ENCODE data around the gene MEP1A.

The MEP1A gene

DNA sequence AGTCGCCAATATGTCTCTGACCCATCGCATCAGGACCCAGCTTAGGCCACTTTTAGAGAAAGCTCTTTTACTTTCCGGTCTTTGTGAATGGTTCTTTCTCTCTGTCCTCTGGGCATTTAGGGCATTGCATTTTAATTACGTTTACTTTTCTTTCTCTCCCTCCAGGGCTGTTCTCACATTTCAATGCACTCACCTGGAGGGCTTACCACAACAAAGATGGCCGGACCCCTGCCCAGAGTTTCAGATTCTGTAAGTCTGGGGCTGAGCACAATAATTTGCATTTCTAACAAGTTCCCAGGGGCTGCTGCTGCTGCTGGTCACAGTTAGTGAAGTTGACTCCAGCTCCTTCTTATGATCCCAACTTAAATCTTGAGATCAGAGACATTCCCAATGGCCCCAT is 43.5 kb upstream of the MEP1A start:
- Histone ChIP-seq H3K27ac (ENCODE audit: insufficient read depth in 1 of 2, low read depth in 1 of 2, low read length in 2 of 2, poor library complexity in 1 of 2, severe bottlenecking in 2 of 2) (no peak overlapping the region), H3K9me3 (ENCODE audit: control extremely low read depth in 1 of 5, control insufficient read depth in 4 of 5, insufficient read depth in 2 of 5, low read depth in 1 of 5, low read length in 4 of 5) (no peaks in the 10 kb centered on the region), H3K4me1 (ENCODE audit: control extremely low read depth in 1 of 4, control insufficient read depth in 4 of 4, insufficient read depth in 4 of 4, low read length in 3 of 4) (no peaks in the 10 kb centered on the region), H3K36me3 (ENCODE audit: control insufficient read depth in 4 of 4, insufficient read depth in 4 of 4, low read length in 3 of 4) (no peaks in the 10 kb centered on the region), H3K4me3 (ENCODE audit: control insufficient read depth in 1 of 7, extremely low read depth in 1 of 7, insufficient read depth in 4 of 7, low read depth in 2 of 7, low read length in 6 of 7) (no peak overlapping the region), H3K27me3 (replicated peaks in 2 of 5; ENCODE audit: control insufficient read depth in 4 of 5, insufficient read depth in 5 of 5, low read length in 4 of 5) (no peaks in the 10 kb centered on the region)
- WGBS (ENCODE audit: insufficient coverage) = 93% methylated on average over 5 of the region's 5 CpGs
- ChIA-PET POLR2A (no interaction called here), CTCF (no interaction called here)
- no peak for DNase-seq

DNA sequence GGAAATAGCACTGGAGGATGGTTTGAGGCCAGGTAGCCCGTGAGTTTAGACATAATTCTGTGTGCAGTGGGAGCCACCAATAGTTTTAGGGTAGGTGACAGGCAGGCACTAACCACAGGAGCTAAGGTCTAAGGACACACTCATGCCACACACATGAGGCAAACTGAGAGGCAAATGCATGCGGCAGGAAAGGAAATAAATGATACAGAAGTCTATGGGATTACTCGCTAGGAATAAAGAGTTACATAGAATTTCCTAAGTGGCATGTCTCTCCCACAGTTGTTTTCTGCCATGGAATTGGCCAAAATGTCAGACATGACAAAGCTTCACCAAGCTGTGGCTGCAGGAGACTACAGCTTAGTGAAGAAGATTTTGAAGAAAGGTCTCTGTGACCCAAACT is 41.5 kb upstream of the MEP1A start:
- no peaks in the 10 kb centered on the region for H3K36me3 ChIP-seq (ENCODE audit: control insufficient read depth in 4 of 4, insufficient read depth in 4 of 4, low read length in 3 of 4)
- no peaks in the 10 kb centered on the region for H3K27me3 ChIP-seq (replicated peaks in 2 of 5; ENCODE audit: control insufficient read depth in 4 of 5, insufficient read depth in 5 of 5, low read length in 4 of 5)
- POLR2A ChIA-PET = no interaction called here
- WGBS (ENCODE audit: insufficient coverage) = 71% methylated on average over 3 of the region's 3 CpGs
- CTCF ChIA-PET = no interaction called here
- no peak overlapping the region for H3K27ac ChIP-seq (ENCODE audit: insufficient read depth in 1 of 2, low read depth in 1 of 2, low read length in 2 of 2, poor library complexity in 1 of 2, severe bottlenecking in 2 of 2)
- no peaks in the 10 kb centered on the region for H3K9me3 ChIP-seq (ENCODE audit: control extremely low read depth in 1 of 5, control insufficient read depth in 4 of 5, insufficient read depth in 2 of 5, low read depth in 1 of 5, low read length in 4 of 5)
- no peak for DNase-seq
- H3K4me1 ChIP-seq (ENCODE audit: control extremely low read depth in 1 of 4, control insufficient read depth in 4 of 4, insufficient read depth in 4 of 4, low read length in 3 of 4) = no peaks in the 10 kb centered on the region
- H3K4me3 ChIP-seq (ENCODE audit: control insufficient read depth in 1 of 7, extremely low read depth in 1 of 7, insufficient read depth in 4 of 7, low read depth in 2 of 7, low read length in 6 of 7) = no peak overlapping the region

DNA sequence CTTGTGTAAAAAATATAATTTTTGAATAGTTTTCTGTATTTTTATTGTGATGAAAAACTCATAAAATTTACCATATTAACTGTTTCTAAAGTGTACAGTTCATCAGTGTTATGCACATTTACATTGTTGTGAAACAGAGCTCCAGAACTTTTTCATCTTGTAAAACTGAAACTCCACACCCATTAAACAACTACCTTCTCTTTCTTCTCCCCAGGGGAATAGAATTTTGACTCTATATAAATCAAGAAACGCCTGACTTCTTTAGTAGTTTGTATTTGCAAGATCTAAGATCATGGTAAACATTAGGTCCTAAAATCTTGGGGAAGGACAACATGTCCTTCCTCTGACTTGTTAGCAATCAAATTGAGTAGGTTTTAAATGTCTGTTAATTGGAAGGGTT is 37.3 kb upstream of the MEP1A start:
- Histone ChIP-seq H3K27me3 (replicated peaks in 2 of 5; ENCODE audit: control insufficient read depth in 4 of 5, insufficient read depth in 5 of 5, low read length in 4 of 5) (no peaks in the 10 kb centered on the region), H3K9me3 (ENCODE audit: control extremely low read depth in 1 of 5, control insufficient read depth in 4 of 5, insufficient read depth in 2 of 5, low read depth in 1 of 5, low read length in 4 of 5) (no peaks in the 10 kb centered on the region), H3K27ac (ENCODE audit: insufficient read depth in 1 of 2, low read depth in 1 of 2, low read length in 2 of 2, poor library complexity in 1 of 2, severe bottlenecking in 2 of 2) (no peak overlapping the region), H3K36me3 (ENCODE audit: control insufficient read depth in 4 of 4, insufficient read depth in 4 of 4, low read length in 3 of 4) (no peaks in the 10 kb centered on the region), H3K4me1 (ENCODE audit: control extremely low read depth in 1 of 4, control insufficient read depth in 4 of 4, insufficient read depth in 4 of 4, low read length in 3 of 4) (no peaks in the 10 kb centered on the region), H3K4me3 (ENCODE audit: control insufficient read depth in 1 of 7, extremely low read depth in 1 of 7, insufficient read depth in 4 of 7, low read depth in 2 of 7, low read length in 6 of 7) (no peak overlapping the region)
- no peak for DNase-seq
- ChIA-PET POLR2A (interaction anchor here (0.6 kb wide), 1 partner anchor 900 kb away, joined by 3 read pairs; no protein-coding TSS in a partner anchor), CTCF (interaction anchor here (1.1 to 1.8 kb wide), 3 partner anchors 11 to 676 kb away, joined by 3 to 6 read pairs (median 3); no protein-coding TSS in a partner anchor)
- no CpG with 5 or more reads among the region's 1 CpG for WGBS (ENCODE audit: insufficient coverage)

DNA sequence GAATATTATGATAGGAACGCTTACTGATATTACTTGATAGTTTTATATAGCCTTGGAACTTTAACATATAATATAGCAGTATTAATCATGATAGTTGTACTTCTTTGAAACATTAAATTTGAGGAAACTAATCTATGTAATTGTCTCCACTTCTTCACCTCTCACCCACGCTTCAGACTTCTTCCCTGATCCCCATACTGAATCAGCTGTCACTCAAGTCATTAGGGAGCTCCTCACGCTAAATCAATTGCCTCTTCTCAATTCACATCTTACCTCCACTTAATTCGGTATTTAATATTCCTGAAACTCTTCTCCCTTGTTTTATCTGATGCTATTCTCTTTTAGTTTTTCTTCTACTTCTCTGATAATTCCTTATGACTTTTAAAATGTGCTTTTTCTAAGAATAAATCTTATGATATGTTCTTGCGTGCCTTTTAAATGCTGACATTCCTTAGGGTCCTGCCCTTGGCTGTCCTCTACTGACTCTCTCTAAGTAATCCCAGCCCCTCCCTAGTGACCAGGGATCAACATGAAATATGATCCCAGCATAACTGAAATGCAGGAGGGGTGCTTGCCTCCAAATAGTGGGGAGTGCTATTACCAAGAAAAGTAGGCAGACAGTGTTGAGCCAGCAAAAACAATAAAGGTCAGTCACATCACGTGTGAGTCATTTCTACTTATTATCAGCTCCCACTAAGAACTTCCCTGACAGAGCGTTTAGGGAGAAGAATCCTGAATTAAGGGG is 36.5 kb upstream of the MEP1A start:
- no peaks in the 10 kb centered on the region for H3K9me3 ChIP-seq (ENCODE audit: control extremely low read depth in 1 of 5, control insufficient read depth in 4 of 5, insufficient read depth in 2 of 5, low read depth in 1 of 5, low read length in 4 of 5)
- no peak overlapping the region for H3K27ac ChIP-seq (ENCODE audit: insufficient read depth in 1 of 2, low read depth in 1 of 2, low read length in 2 of 2, poor library complexity in 1 of 2, severe bottlenecking in 2 of 2)
- H3K4me1 ChIP-seq (ENCODE audit: control extremely low read depth in 1 of 4, control insufficient read depth in 4 of 4, insufficient read depth in 4 of 4, low read length in 3 of 4) = no peaks in the 10 kb centered on the region
- ChIA-PET CTCF (interaction anchor here (1.5 to 1.8 kb wide), 2 partner anchors 12 to 14 kb away, joined by 3 to 6 read pairs; no protein-coding TSS in a partner anchor), POLR2A (interaction anchor here (0.6 kb wide), 2 partner anchors 549 to 900 kb away, joined by 3 to 4 read pairs; no protein-coding TSS in a partner anchor)
- 89% methylated on average over 3 of the region's 7 CpGs for WGBS (ENCODE audit: insufficient coverage)
- no peaks in the 10 kb centered on the region for H3K36me3 ChIP-seq (ENCODE audit: control insufficient read depth in 4 of 4, insufficient read depth in 4 of 4, low read length in 3 of 4)
- H3K27me3 ChIP-seq (replicated peaks in 2 of 5; ENCODE audit: control insufficient read depth in 4 of 5, insufficient read depth in 5 of 5, low read length in 4 of 5) = no peaks in the 10 kb centered on the region
- no peak for DNase-seq
- H3K4me3 ChIP-seq (ENCODE audit: control insufficient read depth in 1 of 7, extremely low read depth in 1 of 7, insufficient read depth in 4 of 7, low read depth in 2 of 7, low read length in 6 of 7) = no peak overlapping the region

DNA sequence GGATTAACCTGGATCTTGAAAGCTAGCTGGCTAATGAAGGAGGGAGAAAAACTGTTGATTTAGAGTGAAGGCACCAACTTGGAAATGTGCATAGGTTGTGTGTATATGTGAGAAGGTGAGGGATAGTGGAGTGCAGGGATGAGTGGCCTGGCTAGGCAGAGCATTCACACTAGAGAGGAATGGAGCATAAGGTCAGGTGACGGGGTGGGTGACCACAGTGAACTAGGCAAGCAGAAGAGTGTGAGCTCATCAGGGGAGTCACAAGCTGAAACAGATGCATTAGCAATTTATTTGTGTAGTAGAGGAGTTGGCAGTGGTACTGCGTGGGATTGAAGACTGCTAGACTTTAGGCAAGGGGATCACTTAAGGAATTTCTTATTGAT is 36.0 kb upstream of the MEP1A start:
- DNase-seq = no peak
- POLR2A ChIA-PET = interaction anchor here (0.6 kb wide), 1 partner anchor 550 kb away, joined by 4 read pairs; no protein-coding TSS in a partner anchor
- no peaks in the 10 kb centered on the region for H3K4me1 ChIP-seq (ENCODE audit: control extremely low read depth in 1 of 4, control insufficient read depth in 4 of 4, insufficient read depth in 4 of 4, low read length in 3 of 4)
- CTCF ChIA-PET = no interaction called here
- no peaks in the 10 kb centered on the region for H3K27me3 ChIP-seq (replicated peaks in 2 of 5; ENCODE audit: control insufficient read depth in 4 of 5, insufficient read depth in 5 of 5, low read length in 4 of 5)
- H3K4me3 ChIP-seq (ENCODE audit: control insufficient read depth in 1 of 7, extremely low read depth in 1 of 7, insufficient read depth in 4 of 7, low read depth in 2 of 7, low read length in 6 of 7) = no peak overlapping the region
- no peaks in the 10 kb centered on the region for H3K9me3 ChIP-seq (ENCODE audit: control extremely low read depth in 1 of 5, control insufficient read depth in 4 of 5, insufficient read depth in 2 of 5, low read depth in 1 of 5, low read length in 4 of 5)
- H3K36me3 ChIP-seq (ENCODE audit: control insufficient read depth in 4 of 4, insufficient read depth in 4 of 4, low read length in 3 of 4) = no peaks in the 10 kb centered on the region
- WGBS (ENCODE audit: insufficient coverage) = 97% methylated on average over 2 of the region's 2 CpGs
- no peak overlapping the region for H3K27ac ChIP-seq (ENCODE audit: insufficient read depth in 1 of 2, low read depth in 1 of 2, low read length in 2 of 2, poor library complexity in 1 of 2, severe bottlenecking in 2 of 2)

DNA sequence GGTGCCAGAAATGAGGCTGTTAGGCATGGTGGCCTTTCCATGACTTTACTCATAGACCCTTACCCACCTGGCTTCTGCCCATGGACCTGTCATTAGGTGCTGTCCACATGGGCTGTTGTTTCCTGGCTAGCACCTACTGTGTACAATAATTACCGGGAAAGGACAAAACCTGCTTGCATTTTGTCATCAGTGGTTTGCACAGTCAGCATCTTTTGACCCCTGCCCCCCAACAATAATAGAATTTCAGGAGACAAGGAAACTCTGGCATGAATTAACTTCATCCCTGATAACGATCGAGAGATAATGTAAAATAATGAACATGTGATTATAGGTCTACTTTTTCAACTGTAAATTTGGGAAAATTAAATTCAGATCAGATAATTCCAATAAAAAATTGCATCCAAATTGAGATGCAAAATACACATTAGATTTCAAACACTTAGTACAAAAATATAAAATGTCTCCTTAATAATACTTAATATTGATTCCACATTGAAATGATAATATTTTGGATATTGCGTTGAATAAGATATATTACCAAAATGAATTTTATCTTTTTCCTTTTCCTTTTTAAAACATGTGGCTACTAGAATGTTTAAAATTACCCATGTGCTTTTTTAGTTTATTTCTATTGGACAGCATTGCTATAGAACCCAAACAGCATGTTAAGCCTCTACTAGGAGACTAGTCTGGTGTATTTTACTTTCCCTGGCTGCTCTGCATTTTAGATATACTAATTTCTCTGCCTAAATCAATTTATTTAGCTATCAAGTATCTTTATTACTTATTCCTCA is 34.0 kb upstream of the MEP1A start:
- POLR2A ChIA-PET = no interaction called here
- Histone ChIP-seq H3K4me3 (ENCODE audit: control insufficient read depth in 1 of 7, extremely low read depth in 1 of 7, insufficient read depth in 4 of 7, low read depth in 2 of 7, low read length in 6 of 7) (no peak overlapping the region), H3K9me3 (ENCODE audit: control extremely low read depth in 1 of 5, control insufficient read depth in 4 of 5, insufficient read depth in 2 of 5, low read depth in 1 of 5, low read length in 4 of 5) (no peaks in the 10 kb centered on the region), H3K36me3 (ENCODE audit: control insufficient read depth in 4 of 4, insufficient read depth in 4 of 4, low read length in 3 of 4) (no peaks in the 10 kb centered on the region), H3K27ac (ENCODE audit: insufficient read depth in 1 of 2, low read depth in 1 of 2, low read length in 2 of 2, poor library complexity in 1 of 2, severe bottlenecking in 2 of 2) (no peak overlapping the region), H3K27me3 (replicated peaks in 2 of 5; ENCODE audit: control insufficient read depth in 4 of 5, insufficient read depth in 5 of 5, low read length in 4 of 5) (no peaks in the 10 kb centered on the region), H3K4me1 (ENCODE audit: control extremely low read depth in 1 of 4, control insufficient read depth in 4 of 4, insufficient read depth in 4 of 4, low read length in 3 of 4) (no peaks in the 10 kb centered on the region)
- DNase-seq = no peak
- 89% methylated on average over 1 of the region's 4 CpGs for WGBS (ENCODE audit: insufficient coverage)
- CTCF ChIA-PET = interaction anchor here (0.6 kb wide), 1 partner anchor 11 kb away, joined by 3 read pairs; no protein-coding TSS in a partner anchor

DNA sequence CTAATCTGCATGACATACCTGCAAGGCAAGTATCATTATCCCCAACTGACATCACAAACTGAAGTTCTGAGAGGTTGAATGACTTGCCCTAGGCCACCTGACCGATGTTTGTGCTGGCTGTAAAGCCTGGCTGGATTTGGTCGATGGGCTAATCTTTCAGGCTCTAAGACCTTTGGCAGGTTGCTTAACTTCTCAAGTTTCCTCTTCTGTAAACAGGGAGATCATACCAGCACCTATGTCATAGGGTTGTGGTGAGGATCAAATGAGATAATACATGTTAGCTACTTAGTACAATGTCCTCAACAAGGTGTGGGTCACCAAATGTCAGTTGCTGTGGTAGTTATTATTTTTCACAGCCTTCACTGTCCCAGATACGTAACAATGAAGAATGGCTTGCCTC is 32.3 kb upstream of the MEP1A start:
- Histone ChIP-seq H3K27me3 (replicated peaks in 2 of 5; ENCODE audit: control insufficient read depth in 4 of 5, insufficient read depth in 5 of 5, low read length in 4 of 5) (no peaks in the 10 kb centered on the region), H3K27ac (ENCODE audit: insufficient read depth in 1 of 2, low read depth in 1 of 2, low read length in 2 of 2, poor library complexity in 1 of 2, severe bottlenecking in 2 of 2) (no peak overlapping the region), H3K9me3 (ENCODE audit: control extremely low read depth in 1 of 5, control insufficient read depth in 4 of 5, insufficient read depth in 2 of 5, low read depth in 1 of 5, low read length in 4 of 5) (peaks cover 0 to 2% (median 0%) of the 10 kb centered on the region in 5 experiments), H3K4me3 (ENCODE audit: control insufficient read depth in 1 of 7, extremely low read depth in 1 of 7, insufficient read depth in 4 of 7, low read depth in 2 of 7, low read length in 6 of 7) (no peak overlapping the region), H3K36me3 (ENCODE audit: control insufficient read depth in 4 of 4, insufficient read depth in 4 of 4, low read length in 3 of 4) (no peaks in the 10 kb centered on the region), H3K4me1 (ENCODE audit: control extremely low read depth in 1 of 4, control insufficient read depth in 4 of 4, insufficient read depth in 4 of 4, low read length in 3 of 4) (no peaks in the 10 kb centered on the region)
- DNase-seq = no peak
- CTCF ChIA-PET = no interaction called here
- WGBS (ENCODE audit: insufficient coverage) = 100% methylated on average over 3 of the region's 3 CpGs
- POLR2A ChIA-PET = no interaction called here

All from common myeloid progenitor, CD34-positive (primary cell).